NCI-H1694 (cell line): ENCODE data around the gene PRPF31.

Experiments used
- DNase-seq: peaks from one replicate; lab custom pipeline; 2025; lab: John Stamatoyannopoulos, UW

The PRPF31 gene

GRCh38 chr19:54107876-54108490 lies 7.6 kb upstream of the PRPF31 start:
- DNase-seq, result no peak

- DNase-seq, result no peak
Observed at GRCh38 chr19:54108496-54108895, 7.1 kb upstream of the PRPF31 start.

GRCh38 chr19:54109651-54110050 lies 5.9 kb upstream of the PRPF31 start:
- DNase-seq, result no peak

- DNase-seq, result no peak
Observed at GRCh38 chr19:54114340-54115108, 1.0 kb upstream of the PRPF31 start.

- no peak for DNase-seq
Observed at GRCh38 chr19:54121259-54121658, 5.7 kb downstream of the PRPF31 start.

GRCh38 chr19:54123682-54124081 lies 8.1 kb downstream of the PRPF31 start:
- DNase-seq, result no peak

- DNase-seq, result no peak
Observed at GRCh38 chr19:54124393-54124792, 8.8 kb downstream of the PRPF31 start.

- no peak for DNase-seq
Observed at GRCh38 chr19:54125713-54126112, 10.2 kb downstream of the PRPF31 start.

- no peak for DNase-seq
Observed at GRCh38 chr19:54127688-54128440, 12.3 kb downstream of the PRPF31 start.

GRCh38 chr19:54128441-54128725 lies 12.8 kb downstream of the PRPF31 start:
- DNase-seq, result no peak

- DNase-seq, result no peak
Observed at GRCh38 chr19:54128796-54129616, 13.5 kb downstream of the PRPF31 start.

- no peak for DNase-seq
Observed at GRCh38 chr19:54129617-54129996, 14.1 kb downstream of the PRPF31 start.

GRCh38 chr19:54133312-54133956 lies 17.9 kb downstream of the PRPF31 start:
- DNase-seq, result no peak

GRCh38 chr19:54133957-54134590 lies 18.5 kb downstream of the PRPF31 start:
- DNase-seq, result no peak

GRCh38 chr19:54136086-54136863 lies 20.7 kb downstream of the PRPF31 start:
- DNase-seq, result no peak

- DNase-seq, result peak; percentile 100
Observed at GRCh38 chr19:54136864-54137698, 21.5 kb downstream of the PRPF31 start.

- no peak for DNase-seq
Observed at GRCh38 chr19:54137699-54138488, 22.3 kb downstream of the PRPF31 start, which contains the start of gene CNOT3. CNOT3 (plus strand) TSS chr19:54137762; CDS start chr19:54142979, 5,217 bp downstream.

- DNase-seq, result no peak
Observed at GRCh38 chr19:54138489-54139256, 23.1 kb downstream of the PRPF31 start.
